Peyer's patch (tissue), 4 donors: ENCODE measurements around the gene TEX13C.

ENCODE experiments used
- CTCF ChIP-seq, 6 experiments: fragments of 450-650 bp in 4 of 6; fragments of 200-600 bp in 2 of 6; sonication (generic) in 1 of 6; IDR thresholded peaks; one replicate each; pipeline ENCODE4 v1.5.1; 2017 to 2019; ENCODE audit warnings: antibody characterized with exemption in 6 of 6, mild to moderate bottlenecking in 3 of 6, moderate library complexity in 1 of 6
- POLR2A ChIP-seq, 2 donors: fragments of 450-650 bp; IDR thresholded peaks; one replicate each; pipeline ENCODE4 v1.5.1; 2017; ENCODE audit warnings: antibody characterized with exemption in 2 of 2, mild to moderate bottlenecking in 2 of 2, moderate library complexity in 2 of 2

GRCh38 chrX:125374169-125374568 is 54.5 kb downstream of the TEX13C start:
- TF ChIP-seq CTCF (IDR thresholded peaks at IDR 0.05) (no peak), POLR2A (IDR thresholded peaks at IDR 0.05) (no peak)
